Bronchial epithelial cell (primary cell): ENCODE measurements around the gene C1orf232. TPM values are rescaled to one million over a fixed set of nuclear protein-coding genes. Genes with fewer than 3 reads are reported as not detected.

Source experiments
- DNase-seq: peaks from one replicate; pipeline ENCODE4 v3.0.0-alpha.2; 2010; ENCODE audit warnings: low read depth
- FAIRE-seq: peaks from 2 replicates; lab custom pipeline; 2011; peaks lifted over from hg19 to GRCh38; lab: Jason Lieb, UNC
- H3K27me3 ChIP-seq: 2 replicates; pipeline ENCODE4 v1.5.1; 2011; ENCODE audit warnings: low read length; ENCODE audit not compliant: control insufficient read depth, insufficient read depth
- H3K36me3 ChIP-seq: 2 replicates; pipeline ENCODE4 v1.5.1; 2011; ENCODE audit warnings: low read length; ENCODE audit not compliant: control insufficient read depth, insufficient read depth
- H3K4me3 ChIP-seq: 2 replicates; pipeline ENCODE4 v1.5.1; 2011; ENCODE audit warnings: mild to moderate bottlenecking, low read depth, low read length, control low read depth
- total RNA-seq: library from RNA; depleted of rRNA; stranded (reverse); fragments of >200 nt; gene quantifications from 2 replicates; pipeline ENCODE4 v1.2.1, GENCODE V29; 2014
- TF ChIP-seq, protein P1 (sequence below): IDR thresholded peaks from 2 replicates; pipeline ENCODE4 v1.5.1; 2011; ENCODE audit warnings: mild to moderate bottlenecking, moderate library complexity, low read length, control low read depth, inconsistent platforms; ENCODE audit not compliant: insufficient read depth, severe bottlenecking

Gene C1orf232
- total RNA-seq, 1 donor from 2014 or later = not detected

DNA sequence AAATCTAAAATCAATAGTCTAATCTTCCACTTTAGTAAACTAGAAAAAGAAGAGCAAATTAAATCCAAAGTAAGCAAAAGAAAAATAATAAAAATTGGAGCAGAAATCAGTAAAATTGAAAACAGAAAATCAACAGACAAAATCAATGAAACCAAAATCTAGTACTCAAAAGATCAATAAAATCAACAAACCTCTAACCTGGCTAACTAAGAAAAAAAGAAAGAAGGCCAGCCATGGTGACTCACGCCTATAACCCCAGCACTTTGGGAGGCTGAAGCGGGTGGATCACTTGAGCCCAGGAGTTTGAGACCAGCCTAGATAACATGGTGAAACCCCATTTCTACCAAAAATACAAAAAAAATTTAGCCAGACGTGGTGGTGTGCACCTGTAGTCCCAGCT, 34.3 kb downstream of the C1orf232 start:
- FAIRE-seq (no peak), DNase-seq (no peak)
- H3K36me3 ChIP-seq = no peaks in the 10 kb centered on the region
- no peak overlapping the region for H3K4me3 ChIP-seq
- TF ChIP-seq, protein P1, sequence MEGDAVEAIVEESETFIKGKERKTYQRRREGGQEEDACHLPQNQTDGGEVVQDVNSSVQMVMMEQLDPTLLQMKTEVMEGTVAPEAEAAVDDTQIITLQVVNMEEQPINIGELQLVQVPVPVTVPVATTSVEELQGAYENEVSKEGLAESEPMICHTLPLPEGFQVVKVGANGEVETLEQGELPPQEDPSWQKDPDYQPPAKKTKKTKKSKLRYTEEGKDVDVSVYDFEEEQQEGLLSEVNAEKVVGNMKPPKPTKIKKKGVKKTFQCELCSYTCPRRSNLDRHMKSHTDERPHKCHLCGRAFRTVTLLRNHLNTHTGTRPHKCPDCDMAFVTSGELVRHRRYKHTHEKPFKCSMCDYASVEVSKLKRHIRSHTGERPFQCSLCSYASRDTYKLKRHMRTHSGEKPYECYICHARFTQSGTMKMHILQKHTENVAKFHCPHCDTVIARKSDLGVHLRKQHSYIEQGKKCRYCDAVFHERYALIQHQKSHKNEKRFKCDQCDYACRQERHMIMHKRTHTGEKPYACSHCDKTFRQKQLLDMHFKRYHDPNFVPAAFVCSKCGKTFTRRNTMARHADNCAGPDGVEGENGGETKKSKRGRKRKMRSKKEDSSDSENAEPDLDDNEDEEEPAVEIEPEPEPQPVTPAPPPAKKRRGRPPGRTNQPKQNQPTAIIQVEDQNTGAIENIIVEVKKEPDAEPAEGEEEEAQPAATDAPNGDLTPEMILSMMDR = no peak
- H3K27me3 ChIP-seq = no peaks in the 10 kb centered on the region

DNA sequence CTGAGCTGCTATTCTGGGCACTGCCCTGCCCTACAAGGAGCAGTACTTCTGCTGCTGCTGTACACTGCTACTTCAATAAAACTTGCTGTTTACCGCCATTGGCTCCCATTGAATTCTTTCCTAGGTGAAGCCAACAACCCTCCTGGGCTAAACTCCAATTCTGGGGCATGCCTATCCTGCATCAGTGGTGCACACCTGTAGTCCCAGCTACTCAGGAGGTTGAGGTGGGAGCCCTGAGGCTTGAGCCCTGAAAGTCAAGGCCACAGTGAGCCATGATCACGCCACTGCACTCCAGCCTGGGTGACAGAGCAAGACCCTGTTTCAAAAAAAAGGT, 36.0 kb downstream of the C1orf232 start:
- DNase-seq (no peak), FAIRE-seq (no peak)
- Histone ChIP-seq H3K27me3 (no peaks in the 10 kb centered on the region), H3K4me3 (no peak overlapping the region), H3K36me3 (no peaks in the 10 kb centered on the region)
- TF ChIP-seq, protein P1 = no peak

DNA sequence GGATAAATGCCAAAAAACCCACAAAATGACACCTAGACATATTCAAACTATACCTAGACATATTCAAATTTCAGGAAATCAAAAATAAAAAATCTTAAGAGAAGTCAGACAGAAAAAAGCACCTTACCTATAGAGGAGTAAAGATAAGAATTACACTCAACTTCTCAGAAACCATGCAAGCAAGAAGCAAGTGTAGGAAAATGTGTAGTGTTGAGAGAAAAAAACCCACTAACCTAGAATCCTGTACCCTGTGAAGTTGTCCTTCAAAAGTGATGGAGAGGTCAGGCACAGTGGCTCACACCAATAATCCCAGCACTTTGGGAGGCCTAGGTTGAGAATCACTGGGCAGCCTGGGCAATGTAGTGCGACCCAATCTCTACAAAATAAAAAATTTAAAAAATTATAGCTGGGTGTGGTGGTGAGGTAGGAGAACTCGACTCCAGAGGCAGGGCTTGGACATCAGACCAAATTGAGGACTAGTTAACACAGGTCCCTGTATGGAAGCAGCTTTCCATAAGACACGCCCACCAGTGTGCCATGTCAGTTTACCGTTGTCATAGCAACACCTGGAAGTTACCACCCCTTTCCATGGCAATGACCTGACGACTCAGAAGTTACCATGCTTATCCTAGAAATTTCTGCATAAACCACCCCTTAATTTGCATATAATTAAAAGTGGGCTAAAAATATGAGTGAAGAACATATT, 36.5 kb downstream of the C1orf232 start:
- DNase-seq (peak; percentile 32), FAIRE-seq (no peak)
- Histone ChIP-seq H3K4me3 (no peak overlapping the region), H3K36me3 (no peaks in the 10 kb centered on the region), H3K27me3 (no peaks in the 10 kb centered on the region)
- TF ChIP-seq, protein P1 = no peak

DNA sequence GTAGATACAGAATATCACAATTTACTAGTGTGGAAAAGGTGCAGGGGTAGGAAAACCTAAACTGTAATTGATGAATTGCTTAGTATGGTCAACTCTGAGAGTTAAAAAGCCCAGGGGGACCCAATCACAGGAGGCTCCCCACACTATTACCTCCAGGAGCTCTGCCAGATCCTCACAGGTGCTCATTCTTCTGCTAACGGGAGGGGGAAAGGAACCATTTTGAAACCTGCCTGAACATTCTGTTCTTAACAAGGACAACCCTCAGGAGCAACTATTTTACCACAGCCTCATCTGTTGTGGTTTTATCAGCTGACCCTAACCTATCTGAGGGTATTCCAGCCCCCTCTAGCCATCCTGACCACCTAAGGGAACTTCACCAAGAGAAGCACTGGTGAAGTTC, 38.1 kb downstream of the C1orf232 start:
- FAIRE-seq (no peak), DNase-seq (no peak)
- Histone ChIP-seq H3K27me3 (no peaks in the 10 kb centered on the region), H3K36me3 (no peaks in the 10 kb centered on the region), H3K4me3 (no peak overlapping the region)
- TF ChIP-seq, protein P1 = no peak

DNA sequence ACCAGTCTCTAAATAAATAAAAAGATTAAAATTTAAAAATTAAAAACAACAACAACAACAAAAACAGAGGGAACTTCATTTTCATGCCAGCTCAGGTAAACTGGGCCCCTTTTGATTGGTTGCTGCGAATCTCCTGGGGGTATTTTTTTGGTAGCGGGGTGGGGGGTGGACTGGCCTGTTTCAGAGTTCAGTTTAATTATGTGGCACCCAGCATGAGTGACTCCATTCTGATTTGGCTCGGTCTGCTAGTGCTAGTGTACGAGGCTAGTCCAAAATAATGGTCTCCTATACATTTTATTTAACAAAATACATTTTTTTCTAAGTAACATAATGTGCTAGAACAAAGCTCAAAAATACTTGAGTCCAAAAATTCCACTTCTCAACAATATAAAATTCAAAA, 39.0 kb downstream of the C1orf232 start:
- DNase-seq (no peak), FAIRE-seq (no peak)
- TF ChIP-seq, protein P1 = no peak
- Histone ChIP-seq H3K27me3 (no peaks in the 10 kb centered on the region), H3K36me3 (no peaks in the 10 kb centered on the region), H3K4me3 (no peak overlapping the region)
